A549 treated with AZD2906 at 1 μM for 4 hours (cell line): ENCODE results near the gene GLS2. TPM values are rescaled to one million over a fixed set of nuclear protein-coding genes. Genes with fewer than 3 reads are reported as not detected.

Source experiments
- total RNA-seq: library from RNA; stranded (reverse); fragments of 200-300 nt; extraction: Qiagen RNA extraction; gene quantifications from 5 replicates; pipeline ENCODE4 v1.2.3, GENCODE V29; 2022

Gene GLS2
- total RNA-seq, result 0.15 to 0.62 TPM (median 0.20 TPM) in 5 replicates

DNA sequence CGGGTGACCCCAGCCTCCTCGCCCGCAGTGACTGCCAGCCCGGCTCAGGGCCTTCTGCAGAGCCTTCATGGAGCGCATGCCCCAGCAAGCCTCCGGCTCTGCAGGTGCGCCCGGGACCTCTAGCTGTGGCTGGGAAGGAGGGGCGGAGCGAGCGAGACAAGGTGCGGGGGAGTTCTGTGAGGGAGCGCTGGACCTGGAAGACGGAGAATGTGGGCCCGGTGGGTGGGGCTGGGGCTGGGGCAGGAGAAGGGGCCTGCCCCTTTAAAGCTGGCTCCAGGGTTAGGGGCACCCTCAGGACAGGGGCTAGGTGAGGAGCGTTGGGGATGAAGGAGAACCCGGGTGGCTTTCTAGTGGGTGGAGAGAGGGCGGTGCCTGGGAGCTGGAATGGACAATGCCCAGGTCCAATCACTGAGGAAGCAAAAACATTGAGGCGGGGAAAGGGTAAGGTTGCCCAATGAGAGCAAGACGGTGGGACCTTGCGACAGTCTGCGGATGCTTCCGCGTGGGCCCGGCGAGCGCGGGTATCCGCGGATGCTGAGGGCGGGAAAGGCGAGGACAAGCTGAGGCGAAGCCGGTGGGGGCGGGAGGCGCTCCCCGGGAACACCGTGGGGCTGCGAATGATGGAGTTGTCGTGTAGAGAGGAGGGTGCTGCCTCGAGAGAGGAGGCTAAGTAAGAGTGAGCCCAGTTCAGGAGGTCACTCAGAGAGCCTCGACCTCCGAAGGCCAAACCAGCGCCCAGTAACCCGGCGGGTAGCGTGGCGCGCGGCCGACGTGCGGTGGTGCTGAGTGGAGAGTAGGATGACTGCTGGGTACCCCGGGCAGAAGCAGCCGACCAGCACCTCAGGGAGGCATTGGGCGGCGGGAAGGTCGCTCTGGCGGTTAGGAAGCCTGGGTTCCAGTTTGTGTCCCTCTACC lies at the start of gene GLS2:
Gene GLS2, minus strand, starts transcription at position 121 of the 915 bp plus-strand sequence. Its CDS starts 43 bp downstream, at position 78.

DNA sequence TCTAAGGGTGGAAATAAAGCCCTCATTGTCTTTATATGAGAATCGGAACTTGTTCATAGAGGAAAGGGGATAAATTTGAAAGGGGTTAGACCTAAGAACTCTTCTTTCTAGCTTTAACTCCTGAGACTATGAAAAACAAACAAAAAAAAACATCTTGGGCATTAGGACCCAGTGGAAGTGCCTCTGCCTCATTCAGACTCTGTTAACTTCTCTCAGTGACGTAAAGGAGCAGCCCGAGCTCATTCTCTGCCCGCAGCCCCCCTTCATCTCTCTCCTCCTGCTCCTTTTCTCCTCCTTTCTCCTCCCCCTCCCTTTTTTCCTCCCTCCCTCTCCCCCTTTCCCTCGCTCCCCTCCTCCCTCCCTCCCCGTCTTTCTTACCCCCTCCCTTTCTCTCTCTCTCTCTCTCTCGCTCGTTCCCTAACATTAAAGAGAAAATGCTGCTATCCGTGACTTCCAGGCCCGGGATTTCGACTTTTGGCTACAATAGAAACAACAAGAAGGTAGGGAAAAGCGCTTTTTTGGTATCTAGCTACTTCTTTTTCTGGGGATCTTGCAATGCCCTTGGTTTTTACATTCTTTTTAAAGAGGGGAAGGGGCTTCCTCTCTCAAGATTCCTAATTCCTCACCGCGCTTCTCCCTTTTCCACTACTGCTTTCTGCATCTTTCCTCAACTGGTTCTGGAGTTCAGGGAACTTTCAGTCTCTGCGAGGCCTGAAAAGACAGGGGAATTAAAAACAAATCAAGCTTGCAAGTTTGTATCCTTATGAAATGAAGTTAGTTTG lies 33.8 kb upstream of the GLS2 start, which contains the start of gene RBMS2:
Gene RBMS2, plus strand, starts transcription at position 231 of the 782 bp plus-strand sequence. Its CDS starts 204 bp downstream, at position 435.

DNA sequence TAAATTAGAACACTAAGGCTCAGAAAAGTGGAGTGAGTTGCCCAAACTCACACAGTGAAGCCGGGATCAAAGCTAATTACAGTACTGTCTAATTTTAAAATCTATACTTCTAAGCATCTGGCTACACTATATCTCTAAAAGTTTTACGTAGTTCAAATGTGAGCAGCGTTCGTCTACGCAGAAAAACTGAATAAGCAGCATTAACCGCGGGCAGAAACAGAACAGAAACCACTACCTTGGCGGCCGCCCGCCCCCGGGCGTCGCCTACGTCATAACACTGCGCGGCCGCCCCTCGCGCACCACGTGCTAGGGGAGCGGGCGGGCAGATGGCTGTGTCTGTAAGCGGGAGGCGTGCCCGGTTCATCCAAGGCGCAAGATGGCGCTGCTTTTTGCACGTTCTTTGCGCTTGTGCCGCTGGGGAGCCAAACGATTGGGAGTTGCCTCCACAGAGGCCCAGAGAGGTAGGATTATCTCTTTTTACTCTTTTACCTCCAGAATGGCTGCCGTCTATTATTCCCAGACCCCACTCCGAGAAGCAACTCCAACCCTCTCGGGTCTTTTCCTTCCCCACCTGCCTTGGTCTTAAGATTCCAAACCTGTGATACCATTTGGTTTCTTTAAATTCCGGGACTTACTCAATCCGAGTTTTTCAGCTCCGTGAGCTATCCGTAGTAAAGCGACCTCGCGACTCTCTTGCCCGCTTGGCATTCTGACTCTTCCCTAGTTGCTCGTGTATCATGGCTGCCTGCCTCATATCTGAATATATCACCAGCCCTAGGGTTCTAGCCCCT lies 19.6 kb downstream of the GLS2 start, which contains the start of gene SPRYD4:
Gene SPRYD4, plus strand, starts transcription at position 363 of the 791 bp plus-strand sequence. Its CDS starts 14 bp downstream, at position 377.

DNA sequence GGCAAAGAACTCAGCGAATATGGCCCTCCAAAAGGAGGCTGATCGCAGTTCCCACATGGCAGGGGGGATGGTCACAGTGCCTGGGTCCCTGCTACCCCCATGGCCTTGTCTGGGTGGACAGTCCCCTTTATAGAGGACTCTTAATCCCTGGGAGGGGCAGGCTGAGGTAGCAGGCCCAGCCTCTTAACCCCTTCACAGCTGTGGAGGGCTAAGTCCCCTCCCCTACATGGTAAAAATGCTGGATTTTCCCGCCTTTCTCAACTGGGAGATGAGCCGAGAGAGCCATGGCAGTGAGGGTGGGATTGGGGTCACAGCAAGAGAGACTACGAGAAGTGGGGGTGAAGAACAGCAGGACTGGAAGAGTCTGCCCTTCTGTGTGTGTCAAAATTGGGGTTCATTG lies 33.4 kb downstream of the GLS2 start, which contains the start of gene MIP:
Gene MIP, minus strand, starts transcription at position 101 of the 400 bp plus-strand sequence. Its CDS starts 44 bp downstream, at position 57.

DNA sequence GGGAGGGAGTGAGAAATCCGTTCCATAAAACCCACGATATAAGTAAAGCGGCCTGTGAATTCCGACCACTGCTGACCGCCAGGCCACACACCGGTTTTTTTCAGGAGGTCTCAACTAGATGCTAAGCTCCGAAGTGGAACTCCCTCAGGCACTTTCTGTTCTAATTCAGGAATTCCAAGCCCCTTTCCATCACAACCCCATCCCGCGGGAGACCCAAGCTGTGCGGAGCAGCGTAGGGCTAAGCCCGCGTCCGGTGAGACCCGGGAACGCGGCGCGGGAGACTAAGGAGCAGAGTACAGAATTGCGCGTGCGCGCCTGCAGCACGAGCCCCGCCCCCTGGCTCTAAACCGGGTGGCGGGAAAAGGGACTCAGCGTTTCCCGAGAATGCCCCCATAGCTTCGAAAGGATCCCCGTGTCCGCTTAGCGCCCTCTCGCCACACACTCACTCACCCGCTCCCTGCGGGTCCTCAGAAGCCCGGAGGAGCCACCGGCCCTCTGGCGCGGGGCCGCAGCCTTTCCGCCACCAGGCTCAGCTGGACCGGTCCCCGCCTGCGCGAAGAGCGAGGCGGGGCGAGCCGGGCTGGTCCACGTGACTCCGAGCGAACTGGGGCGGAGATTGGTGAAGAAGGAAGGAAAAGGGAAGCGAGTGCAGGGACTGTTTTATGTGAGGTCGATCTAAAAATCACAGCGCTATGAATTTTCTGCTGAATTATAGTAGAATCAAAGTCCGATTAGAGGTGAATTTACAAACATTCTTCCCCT lies 38.9 kb downstream of the GLS2 start, which contains the start of gene TIMELESS:
Gene TIMELESS, minus strand, starts transcription at position 567 of the 762 bp plus-strand sequence. CDS start 15,256 bp downstream, outside the sequence.

Other genes with a start within 250 kb of the GLS2 start
- gene ANKRD52, start 229.8 kb downstream of the GLS2 start, total RNA-seq, result 36.2 to 45.1 TPM (median 38.3 TPM) in 5 replicates
- gene COQ10A, start 221.2 kb downstream of the GLS2 start, total RNA-seq, result 12.1 to 14.7 TPM (median 14.2 TPM) in 5 replicates
- gene CS, start 187.8 kb downstream of the GLS2 start, total RNA-seq, result 144 to 175 TPM (median 152 TPM) in 5 replicates
- gene CNPY2, start 172.2 kb downstream of the GLS2 start, total RNA-seq, result 108 to 151 TPM (median 138 TPM) in 5 replicates
- 10.3 to 14.2 TPM (median 13.9 TPM) in 5 replicates for gene PAN2, start 154.2 kb downstream of the GLS2 start, total RNA-seq
- gene IL23A, start 149.3 kb downstream of the GLS2 start, total RNA-seq, result 0.31 to 0.52 TPM (median 0.38 TPM) in 5 replicates
- 10.7 to 13.2 TPM (median 11.1 TPM) in 5 replicates for gene STAT2, start 128.1 kb downstream of the GLS2 start, total RNA-seq
- gene APOF, start 125.3 kb downstream of the GLS2 start, total RNA-seq, result not detected in 5 replicates
- 31.5 to 36.5 TPM (median 34.9 TPM) in 5 replicates for gene TIMELESS, start 38.7 kb downstream of the GLS2 start, total RNA-seq
- gene MIP, start 33.5 kb downstream of the GLS2 start, total RNA-seq, result 0.07 to 0.09 TPM in 2 of 5 replicates, not detected in the others
- gene SPRYD4, start 19.6 kb downstream of the GLS2 start, total RNA-seq, result 1.8 to 1.9 TPM (median 1.9 TPM) in 5 replicates
- gene RBMS2, start 33.7 kb upstream of the GLS2 start, total RNA-seq, result 7.1 to 12.7 TPM (median 9.1 TPM) in 5 replicates
- 28.9 to 40.4 TPM (median 35.6 TPM) in 5 replicates for gene BAZ2A, start 142.2 kb upstream of the GLS2 start, total RNA-seq
- 838 to 914 TPM (median 893 TPM) in 5 replicates for gene ATP5F1B, start 157.8 kb upstream of the GLS2 start, total RNA-seq
- 340 to 396 TPM (median 363 TPM) in 5 replicates for gene PTGES3, start 200.1 kb upstream of the GLS2 start, total RNA-seq
- 1,458 to 1,777 TPM (median 1,493 TPM) in 5 replicates for gene NACA, start 237.1 kb upstream of the GLS2 start, total RNA-seq